Measurements from ENCODE around the gene CFH.
"Not testable (repeated sequence)": the region's sequence is repeated elsewhere in the genome, so short reads cannot be mapped to it uniquely, and the experiment has no call there.

Gene CFH

DNA sequence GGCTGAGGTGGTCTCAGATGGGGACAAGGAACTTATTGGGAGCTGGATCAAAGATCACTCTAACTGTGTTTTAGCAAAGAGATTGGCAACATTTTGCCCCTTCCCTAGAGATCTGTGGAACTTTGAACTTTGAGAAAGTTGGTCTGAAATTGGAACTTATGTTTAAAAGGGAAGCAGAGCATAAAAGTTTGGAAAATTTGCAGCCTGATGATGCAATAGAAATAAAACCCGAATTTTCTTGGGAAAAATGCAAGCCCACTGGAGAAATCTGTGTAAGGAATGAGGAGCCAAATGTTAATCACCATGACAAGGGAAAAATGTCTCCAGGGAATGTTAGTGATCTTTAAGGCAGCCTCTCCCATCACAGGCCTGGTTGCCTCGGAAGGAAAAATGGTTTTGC is 17.2 kb downstream of the CFH start:
- DNase-seq, result no peak

DNA sequence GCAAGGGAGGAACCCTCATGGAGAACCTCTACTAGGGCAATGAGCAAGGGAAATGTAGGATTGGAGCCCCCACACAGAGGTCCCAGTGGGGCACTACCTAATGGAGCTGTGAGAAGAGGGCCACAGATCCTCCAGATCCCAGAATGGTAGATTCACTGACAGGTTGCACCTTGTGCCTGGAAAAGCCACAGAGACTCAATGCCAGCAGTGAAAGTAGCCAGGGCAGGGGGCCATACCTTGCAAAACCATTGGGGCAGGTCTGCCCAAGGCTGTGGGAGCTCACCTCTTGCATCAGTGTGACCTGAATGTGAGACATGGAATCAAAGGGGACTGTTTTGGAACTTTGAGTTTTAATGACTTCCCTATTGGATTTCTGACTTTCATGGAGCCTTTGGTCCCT is 17.9 kb downstream of the CFH start:
- no peak for DNase-seq

DNA sequence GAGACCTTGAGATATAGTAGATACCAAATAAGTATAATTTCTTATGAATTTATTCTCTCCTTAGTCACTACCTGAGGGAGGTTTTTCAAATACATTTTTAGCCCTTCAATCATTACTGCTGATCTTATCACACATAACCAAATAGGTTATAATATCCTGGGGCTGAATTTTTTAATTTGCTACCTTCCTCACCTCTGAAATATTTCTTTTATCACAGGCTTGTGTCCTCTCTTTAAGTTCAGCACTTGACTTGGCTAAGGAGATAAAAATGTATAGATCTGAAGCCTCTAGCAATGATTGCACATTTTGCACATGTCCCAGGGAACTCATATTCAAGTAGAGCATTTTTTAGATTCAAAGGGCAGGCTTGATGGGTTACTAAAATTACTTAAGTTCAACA is 23.1 kb downstream of the CFH start:
- DNase-seq, result no peak

DNA sequence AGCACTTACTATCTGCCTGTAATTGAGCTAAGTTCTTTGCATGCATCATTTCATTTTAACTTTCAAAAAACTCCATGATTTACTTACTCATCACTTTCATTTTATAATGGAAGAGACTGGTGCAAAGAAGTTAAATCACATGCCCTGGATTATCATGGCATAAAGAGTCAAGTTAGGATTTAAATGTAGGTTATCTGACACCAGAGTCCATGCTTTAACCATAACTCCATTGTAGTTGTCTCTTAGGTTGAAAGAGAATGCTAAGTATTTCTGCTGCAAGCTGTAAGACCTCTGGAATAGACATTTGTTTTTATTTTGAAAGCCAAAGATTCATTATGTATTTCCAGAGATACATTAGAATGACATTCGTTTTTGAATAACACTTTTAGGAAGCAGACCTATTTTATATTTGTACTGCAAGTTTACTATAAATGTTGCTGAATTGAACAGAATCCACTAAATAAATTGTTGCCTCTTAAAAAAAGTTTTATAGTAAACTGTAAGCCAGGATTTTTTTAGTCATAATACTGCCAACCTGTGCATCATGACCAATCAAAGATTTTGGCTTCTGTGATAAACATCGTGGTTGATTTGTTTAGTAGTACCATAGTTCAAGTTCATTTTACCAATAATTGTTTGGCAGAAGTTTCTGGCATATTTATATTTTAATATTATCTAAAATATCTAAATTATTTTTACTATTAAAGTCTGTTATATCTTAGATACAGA is 26.1 kb downstream of the CFH start:
- no peak for DNase-seq

DNA sequence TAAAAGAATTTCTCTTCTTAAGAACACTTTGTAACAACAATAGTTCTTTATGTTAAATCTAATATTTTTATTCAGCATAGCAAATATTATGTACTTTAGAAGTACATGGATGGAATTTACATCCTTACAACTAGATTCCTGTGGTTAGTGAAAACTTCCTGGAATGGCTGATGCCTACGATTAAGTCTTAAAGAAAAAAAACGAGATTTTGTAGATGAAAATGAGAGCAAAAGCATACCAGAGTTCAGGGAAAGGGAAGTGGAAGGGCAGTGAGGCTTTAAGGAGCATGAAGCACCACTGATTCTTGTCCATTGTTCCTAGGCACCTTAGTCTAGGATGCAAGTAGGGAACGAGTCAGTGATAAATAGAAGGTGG is 26.7 kb downstream of the CFH start:
- DNase-seq, result no peak

DNA sequence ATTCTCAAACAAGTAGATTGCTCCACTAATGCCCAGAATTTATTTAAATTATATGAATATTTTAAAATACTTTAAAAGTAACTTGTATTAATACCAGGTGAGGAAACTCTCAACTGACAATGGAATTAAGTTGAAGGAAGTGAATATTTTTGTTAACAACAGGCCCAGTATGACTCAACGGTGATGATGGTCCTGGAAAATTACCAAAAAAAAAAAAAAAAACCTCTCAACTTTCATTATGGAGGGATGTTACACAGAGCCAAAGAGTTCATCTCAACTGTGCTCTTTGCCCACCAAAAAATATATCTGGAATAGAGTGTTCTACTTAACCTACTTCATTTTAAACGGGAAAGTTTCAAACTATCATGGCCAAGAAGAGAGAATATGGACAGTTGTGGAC is 28.3 kb downstream of the CFH start:
- DNase-seq, result no peak

DNA sequence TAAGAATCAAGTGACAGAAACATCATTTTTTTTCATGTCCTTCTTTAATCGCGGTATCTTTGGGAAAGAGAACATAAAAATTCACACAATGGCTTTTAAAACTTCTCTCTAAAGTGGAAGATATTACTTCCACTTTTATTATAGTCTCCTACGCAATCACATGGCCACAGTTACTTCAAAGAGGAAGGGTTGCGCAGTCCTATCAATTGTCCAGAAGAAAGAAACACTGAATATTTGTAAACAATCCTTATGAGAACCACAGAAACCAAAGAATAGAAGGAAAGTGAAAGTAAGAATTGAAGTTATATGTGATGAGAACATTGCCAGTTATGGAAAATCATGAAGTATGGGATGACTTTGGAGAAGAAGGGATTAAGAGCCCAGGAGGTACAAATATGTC is 32.6 kb downstream of the CFH start:
- DNase-seq, result peak; percentile 93

DNA sequence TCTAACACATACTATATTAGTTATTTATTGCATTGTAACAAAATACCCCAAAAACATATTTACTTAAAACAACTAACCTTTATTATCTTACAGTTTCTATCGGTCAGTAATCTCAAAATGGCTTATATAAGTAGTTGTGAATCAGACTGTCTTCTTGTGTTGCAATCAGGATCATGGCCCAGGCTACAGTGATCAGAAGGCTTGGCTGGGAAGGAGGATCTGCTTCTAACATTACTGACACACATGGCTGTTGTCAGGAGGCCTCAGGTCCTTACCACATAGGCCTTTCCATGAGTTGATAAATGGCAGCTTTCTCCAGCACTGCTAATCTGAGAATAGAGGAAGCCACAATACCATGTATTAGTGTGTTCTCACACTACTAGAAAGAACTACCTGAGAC is 33.7 kb downstream of the CFH start:
- DNase-seq, result peak; percentile 67

DNA sequence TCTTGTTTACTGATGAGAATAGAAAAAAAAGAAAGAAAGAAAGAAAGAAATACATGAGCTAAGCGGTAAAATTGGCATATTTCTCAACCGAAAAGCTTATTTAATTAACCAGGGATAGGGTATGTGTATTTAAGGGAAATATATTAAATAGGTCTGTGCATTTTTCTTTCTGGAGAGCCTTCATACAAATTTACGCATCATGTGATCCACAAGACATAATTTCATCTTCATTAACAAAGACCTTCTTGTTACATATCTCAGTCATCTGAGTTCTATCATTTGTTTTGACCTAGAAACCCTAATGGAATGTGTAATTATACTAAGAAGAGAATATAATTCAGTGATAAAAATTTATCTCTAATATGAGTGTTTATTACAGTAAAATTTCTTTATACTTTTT is 37.2 kb downstream of the CFH start:
- no peak for DNase-seq

DNA sequence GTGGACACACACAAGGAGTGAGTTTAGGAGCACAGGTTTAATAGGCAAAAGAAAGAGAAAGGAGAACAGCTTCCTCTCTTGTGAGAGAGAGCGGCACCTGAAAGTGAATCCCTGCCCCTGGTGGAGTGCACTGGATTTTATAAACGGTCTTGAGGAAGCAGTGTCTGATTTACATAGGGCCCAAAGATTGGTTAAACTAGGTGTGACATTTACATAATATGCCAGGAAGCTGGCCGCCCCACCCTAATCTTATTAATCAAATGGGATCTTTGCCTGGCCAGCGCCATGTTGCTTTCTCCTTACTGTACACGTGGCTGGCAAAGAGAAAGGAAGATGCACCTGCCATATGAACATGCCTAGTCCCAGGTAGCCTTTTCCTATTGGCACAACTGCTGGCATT is 38.7 kb downstream of the CFH start:
- no peak for DNase-seq

DNA sequence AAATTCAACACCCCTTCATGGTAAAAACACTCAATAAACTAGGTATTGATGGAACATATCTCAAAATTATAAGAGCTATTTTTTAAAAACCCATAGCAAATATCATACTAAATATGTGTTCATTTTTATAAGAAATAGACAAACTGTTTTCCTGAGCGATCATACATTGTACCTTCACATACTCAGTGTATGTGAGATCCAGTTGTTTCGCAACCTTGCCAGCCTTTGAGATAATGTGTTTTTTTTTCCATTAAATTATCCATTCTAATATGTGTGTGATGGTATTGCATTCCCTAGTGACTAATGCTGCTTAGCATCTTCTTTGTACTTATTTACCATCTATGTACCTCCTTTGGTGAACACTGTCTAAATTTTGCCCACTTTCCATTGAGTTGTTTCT is 47.1 kb downstream of the CFH start:
- DNase-seq, result no peak

DNA sequence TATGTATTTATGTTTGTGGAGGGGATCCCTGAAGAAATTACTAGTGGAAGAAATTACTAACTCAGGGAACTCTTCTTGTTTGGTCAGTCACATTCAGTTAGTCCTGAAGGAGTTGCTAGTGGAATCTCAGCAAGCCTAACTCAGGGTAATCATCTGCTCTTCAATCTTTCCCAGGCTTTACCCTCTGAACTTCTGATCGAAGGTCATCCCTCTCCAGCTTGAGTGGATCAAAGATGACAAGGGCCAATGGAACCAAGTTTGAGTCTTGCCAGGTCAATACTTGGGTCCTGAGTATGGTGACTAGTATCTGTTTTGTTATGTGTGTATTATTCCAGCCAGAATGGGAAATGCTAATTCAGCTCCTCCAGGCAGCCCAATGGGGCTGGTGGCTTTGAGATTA is 49.3 kb downstream of the CFH start:
- DNase-seq, result no peak

DNA sequence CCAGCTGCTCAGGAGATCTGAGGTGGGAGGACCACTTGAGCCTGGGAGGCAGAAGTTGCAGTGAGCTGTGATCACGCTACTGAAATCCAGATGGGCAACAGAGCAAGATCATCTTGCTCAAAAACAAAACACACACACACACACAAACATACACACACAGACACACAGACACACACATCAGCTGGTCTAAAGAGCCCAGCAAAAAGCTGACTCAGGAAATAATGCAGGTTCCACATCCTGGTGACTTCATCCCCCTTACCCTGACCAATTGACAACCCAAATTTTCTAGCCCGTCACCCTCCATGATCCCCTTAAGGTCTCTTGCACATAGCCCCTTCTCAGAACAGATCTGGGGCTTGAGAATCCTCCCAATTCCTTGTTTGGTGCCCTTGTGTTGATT is 58.0 kb downstream of the CFH start:
- DNase-seq, result not testable (repeated sequence)

DNA sequence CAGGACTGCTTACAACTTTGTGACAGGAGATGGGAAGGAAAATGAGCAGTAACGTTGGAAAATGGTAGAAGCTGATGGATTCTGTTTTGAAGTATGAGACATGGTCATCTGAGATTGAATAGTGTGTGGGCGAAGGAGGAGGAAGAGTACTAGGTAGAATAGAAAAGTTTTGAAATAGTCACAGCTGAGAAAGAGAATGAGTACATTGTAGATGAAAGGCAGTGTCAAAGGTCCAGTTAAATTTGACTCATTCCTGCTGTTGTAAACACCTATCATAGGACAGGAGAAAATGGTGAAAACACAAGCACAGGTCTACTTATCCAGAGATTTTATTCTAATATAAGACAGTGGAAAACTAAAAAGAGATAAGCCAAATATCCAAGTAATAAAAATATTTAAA is 66.0 kb downstream of the CFH start:
- no peak for DNase-seq

DNA sequence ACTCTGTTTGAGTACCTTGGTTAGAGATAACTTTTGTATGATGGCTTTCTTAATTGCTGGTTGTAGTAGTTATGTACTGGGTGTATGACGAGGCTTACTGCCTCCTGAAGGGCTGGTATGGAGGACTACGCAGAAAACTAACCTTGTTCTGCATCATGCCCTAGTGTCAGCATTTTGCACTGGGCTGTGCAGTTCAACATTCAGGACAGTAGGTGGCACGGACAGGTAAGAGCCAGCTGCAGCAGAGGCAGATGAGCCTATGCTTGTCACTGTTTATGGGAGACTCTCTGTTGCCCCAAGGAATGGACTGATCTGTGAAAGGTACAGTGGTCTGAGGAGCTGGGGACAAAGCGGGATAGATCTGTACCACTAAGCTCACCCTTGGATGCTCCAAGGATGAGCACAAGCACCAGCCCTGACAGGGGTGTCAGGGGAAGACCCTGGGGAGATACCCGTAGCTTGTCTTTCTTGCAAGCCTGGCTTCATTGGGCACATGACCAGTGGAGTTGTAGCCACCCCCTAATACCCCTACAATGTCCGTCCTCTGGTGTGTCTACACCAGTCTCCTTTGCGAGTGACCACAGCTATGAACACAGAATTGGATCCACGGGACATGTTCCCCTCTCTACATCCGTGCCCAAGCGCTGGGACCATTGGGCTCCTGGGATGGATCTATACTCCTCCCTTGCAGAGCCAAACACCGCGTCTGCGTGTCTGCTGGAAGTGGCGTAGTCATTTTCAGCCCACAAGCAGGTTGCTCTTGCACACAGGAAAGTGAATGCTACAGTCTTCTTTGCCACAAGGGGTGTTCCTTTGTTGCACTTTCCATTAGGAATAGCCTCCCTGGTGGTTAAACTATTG is 71.7 kb downstream of the CFH start:
- peak; percentile 72 for DNase-seq

DNA sequence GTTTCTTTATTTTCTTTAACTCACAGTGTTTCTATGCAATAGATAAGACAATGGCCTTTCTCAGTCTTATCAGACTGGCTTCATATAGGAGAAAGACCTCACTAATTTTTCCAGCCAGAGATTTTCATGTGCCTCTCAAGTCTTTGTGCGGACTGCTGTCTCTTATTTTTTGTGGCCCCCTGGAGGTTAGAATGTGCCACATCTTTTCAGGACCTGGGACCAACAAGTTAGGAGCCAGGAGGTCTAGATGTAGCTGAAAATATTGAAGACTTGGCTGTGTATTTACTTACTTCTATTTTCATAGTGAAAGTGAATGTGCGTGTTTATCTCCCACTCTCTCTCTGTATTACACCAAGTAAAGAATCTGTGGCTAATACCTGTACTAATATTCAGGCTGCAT is 80.7 kb downstream of the CFH start:
- DNase-seq, result no peak

DNA sequence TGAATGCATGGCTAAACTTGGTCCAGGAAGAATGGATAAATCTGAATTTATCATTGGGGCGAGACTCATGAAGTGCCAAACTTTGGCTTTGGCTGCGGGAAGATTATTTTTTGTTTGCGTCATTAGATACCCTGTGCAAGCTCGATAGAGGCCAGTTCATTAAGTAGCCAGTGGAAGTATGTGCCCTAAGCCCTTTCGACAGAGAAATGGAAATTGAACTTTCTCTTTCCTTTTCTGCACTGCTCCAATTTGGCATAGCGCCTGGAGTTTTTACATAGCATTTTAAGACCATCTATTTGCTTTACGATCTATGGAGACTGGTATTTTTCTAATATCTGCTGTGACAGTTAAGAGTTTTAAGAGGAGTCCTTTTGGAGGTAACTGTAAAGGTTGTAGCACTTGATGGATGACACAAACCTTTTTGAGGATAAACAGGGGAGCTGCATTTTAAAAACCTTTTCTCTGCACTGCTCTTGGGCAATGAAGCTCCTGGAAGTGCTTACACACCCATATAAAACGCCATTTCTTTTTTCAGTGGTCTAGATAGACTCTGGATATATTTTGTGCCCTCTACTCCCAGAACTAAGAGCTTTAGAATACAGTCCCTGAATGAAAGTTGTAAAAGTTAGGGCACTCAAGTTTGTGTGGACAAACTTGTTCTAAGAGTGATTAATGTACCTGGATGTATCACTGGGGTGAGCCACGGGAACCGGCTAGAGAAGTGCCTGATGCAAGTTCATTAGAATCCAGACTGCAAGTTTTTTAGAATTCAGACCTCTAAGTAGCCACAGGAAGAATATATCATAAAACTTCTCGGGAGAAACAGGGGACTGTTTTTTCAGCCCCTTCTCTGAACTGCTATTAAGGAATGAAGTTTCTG is 81.5 kb downstream of the CFH start:
- no peak for DNase-seq

DNA sequence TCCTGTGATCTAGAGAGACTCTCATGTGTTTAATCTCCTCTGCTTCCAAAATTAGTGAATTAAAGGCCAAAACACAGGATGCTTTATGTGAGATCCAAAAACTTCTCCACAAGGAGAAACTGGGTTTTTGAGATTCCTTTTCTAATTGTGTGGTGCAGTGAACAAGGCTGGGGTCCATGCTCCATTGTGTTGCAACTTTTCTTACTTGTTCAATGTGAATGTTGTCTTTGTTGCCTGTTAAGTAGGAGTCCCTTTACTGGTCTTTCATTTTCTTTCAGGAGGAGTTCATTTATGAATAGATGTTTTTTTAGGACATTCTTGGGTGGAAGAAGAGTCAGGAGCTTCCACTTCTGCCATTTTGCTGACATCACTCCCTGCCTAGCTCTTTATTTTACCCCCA is 82.2 kb downstream of the CFH start:
- no peak for DNase-seq

DNA sequence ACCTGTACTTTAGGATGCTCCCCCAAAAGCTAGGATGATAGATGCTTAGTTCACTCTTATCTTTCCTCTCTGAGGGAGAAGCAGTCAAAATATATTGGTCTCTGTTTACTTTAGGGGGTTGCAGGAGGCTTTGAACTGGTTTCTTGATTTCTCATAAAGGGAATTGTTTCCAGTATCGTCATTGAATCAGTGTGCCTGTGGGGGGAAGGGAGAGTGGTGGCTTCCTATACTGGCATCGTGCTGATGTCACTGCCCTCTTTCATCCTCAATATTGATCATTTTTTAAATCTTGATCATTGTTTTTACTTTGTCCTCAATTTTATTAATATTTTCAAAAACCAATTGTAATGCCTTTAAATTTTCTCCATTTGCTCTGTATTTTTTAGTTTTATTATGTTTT is 82.6 kb downstream of the CFH start:
- no peak for DNase-seq

DNA sequence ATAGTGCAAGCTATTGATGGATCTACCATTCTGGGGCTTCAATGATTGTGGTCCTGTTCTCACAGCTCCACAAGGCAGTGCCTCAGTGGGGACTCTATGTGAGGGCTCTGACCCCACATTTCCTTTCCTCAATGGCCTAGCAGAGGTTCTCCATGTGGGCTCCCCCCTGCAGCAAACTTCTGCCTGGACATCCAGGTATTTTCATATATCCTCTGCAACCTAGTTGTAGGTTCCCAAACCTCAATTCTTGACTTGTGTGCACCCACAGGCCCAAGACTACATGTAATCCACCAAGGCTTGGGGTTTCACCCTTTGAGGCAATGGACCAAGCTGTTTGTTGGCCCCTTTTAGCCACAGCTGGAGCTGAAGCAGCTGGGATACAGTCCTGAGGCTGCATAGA is 86.9 kb downstream of the CFH start:
- peak; percentile 4 for DNase-seq

DNA sequence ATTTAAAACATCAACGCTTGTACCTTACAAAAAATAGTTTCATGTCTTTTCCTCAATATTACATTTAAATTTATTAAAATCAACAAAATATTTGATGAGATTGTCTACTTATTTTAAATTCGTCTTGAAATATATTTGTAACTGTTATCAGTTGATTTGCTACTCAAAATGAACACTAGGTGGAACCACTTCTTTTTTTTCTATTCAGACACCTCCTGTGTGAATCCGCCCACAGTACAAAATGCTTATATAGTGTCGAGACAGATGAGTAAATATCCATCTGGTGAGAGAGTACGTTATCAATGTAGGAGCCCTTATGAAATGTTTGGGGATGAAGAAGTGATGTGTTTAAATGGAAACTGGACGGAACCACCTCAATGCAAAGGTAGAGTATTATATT is 91.4 kb downstream of the CFH start:
- peak; percentile 67 for DNase-seq

DNA sequence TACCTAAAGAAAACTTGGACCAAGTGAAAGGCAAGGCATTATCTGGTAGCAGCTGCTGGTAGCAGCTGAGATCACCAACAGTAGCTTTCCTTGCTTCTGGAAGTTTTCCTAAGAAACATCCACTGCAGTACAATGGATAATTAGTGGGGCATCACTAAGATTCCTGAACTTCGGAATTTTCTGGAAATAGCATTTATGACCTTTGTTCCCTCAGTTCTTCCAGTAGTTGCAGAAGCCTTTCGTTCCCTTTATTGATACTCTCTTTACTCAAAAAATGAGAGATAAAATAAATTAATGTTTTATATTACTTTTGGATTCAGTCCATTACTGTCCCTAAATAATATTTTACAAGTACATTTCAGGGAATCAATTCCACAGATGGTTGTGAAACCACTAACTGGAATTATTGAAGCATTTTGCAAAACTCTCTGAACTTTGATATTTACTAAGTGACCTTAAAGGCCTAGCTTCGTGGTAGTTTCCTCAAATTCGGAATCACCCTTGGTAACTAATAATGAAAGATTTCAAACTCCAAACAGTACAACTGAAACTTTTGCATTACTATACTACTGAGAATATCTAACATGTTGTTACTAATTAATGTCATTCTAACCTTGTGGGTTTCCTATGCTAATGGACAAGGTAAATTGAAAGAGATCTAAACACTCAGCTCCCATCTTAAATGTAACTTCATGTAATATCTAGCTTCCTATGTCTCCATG is 113.3 kb downstream of the CFH start:
- DNase-seq, result not testable (repeated sequence)

DNA sequence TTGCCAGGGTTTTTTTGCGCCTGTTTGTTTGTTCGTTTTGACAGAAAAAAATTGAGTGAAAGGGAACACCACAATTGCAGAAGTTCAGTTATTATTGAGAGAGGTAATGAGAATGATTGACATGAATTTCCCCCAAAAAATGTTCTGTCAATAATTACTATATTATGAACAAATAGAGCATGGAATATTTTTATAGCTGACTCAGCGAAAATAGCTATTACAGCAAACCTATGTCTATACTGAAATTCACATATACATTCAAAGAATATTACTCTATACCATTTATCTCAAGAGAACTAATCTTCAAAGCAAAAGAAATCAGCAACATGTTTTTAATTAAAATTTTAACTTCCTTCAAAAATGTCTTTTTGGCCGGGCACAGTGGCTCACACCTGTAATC is 118.0 kb downstream of the CFH start:
- not testable (repeated sequence) for DNase-seq

Data from OCI-M1 (cell line).